Activated CD8-positive, alpha-beta memory T cell treated with anti-CD3 and anti-CD28 coated beads for 1 hour (primary cell): Measurements from ENCODE around the gene LRIG2.
"Not testable (repeated sequence)": the region's sequence is repeated elsewhere in the genome, so short reads cannot be mapped to it uniquely, and the experiment has no call there.

Experiments
- DNase-seq, 2 donors: peaks; one replicate each; pipeline ENCODE4 v3.0.0-alpha.2; 2020; ENCODE audit warnings: low read depth in 1 of 2; ENCODE audit errors: extremely low read depth in 1 of 2

LRIG2 gene

GRCh38 chr1:113156368-113156767 lies 83.4 kb downstream of the LRIG2 start:
- DNase-seq, result no peak

- DNase-seq, result not testable (repeated sequence)
Measured at GRCh38 chr1:113158743-113159142, 85.7 kb downstream of the LRIG2 start.

- DNase-seq, result no peak
Measured at GRCh38 chr1:113166473-113166872, 93.5 kb downstream of the LRIG2 start.

- no peak for DNase-seq
Measured at GRCh38 chr1:113168946-113169345, 95.9 kb downstream of the LRIG2 start.

- DNase-seq, result no peak
Measured at GRCh38 chr1:113169591-113169990, 96.6 kb downstream of the LRIG2 start.

GRCh38 chr1:113170519-113170918 lies 97.5 kb downstream of the LRIG2 start:
- no peak for DNase-seq

- DNase-seq, result no peak
Measured at GRCh38 chr1:113178106-113178505, 105.1 kb downstream of the LRIG2 start.

- DNase-seq, result no peak
Measured at GRCh38 chr1:113178522-113178921, 105.5 kb downstream of the LRIG2 start.
